Loucy (cell line): ENCODE measurements around the gene REC114.

Experiments
- H2AFZ ChIP-seq: fragments of 200-600 bp; sonication (generic); 2 replicates; pipeline ENCODE4 v1.6.0; 2016; ENCODE audit warnings: antibody characterized with exemption, mild to moderate bottlenecking, low read length, moderate library complexity
- H3F3A ChIP-seq: fragments of 200-600 bp; 2 replicates; pipeline ENCODE4 v1.6.0; 2016; ENCODE audit warnings: antibody characterized with exemption, low read depth, mild to moderate bottlenecking
- H3K27me3 ChIP-seq: fragments of 200-600 bp; sonication (generic); 2 replicates; pipeline ENCODE4 v1.6.1; 2014; ENCODE audit warnings: low read length, mild to moderate bottlenecking; ENCODE audit not compliant: insufficient read depth, poor library complexity, severe bottlenecking
- H3K36me3 ChIP-seq: fragments of 200-600 bp; sonication (generic); 2 replicates; pipeline ENCODE4 v1.6.1; 2016; ENCODE audit warnings: low read length; ENCODE audit not compliant: insufficient read depth
- H3K4me1 ChIP-seq: fragments of 200-600 bp; sonication (generic); 2 replicates; pipeline ENCODE4 v1.5.1; 2014; ENCODE audit warnings: low read length, mild to moderate bottlenecking; ENCODE audit not compliant: insufficient read depth, poor library complexity, severe bottlenecking
- H3K4me2 ChIP-seq: fragments of 200-600 bp; sonication (generic); 2 replicates; pipeline ENCODE4 v1.6.0; 2014; ENCODE audit warnings: antibody characterized with exemption, low read length, low read depth, mild to moderate bottlenecking; ENCODE audit not compliant: poor library complexity, severe bottlenecking
- H3K4me3 ChIP-seq: fragments of 200-600 bp; sonication (generic); 2 replicates; pipeline ENCODE4 v1.5.1; 2014; ENCODE audit warnings: low read length, mild to moderate bottlenecking, mixed read lengths; ENCODE audit not compliant: poor library complexity, severe bottlenecking
- H3K79me2 ChIP-seq: fragments of 200-600 bp; sonication (generic); 2 replicates; pipeline ENCODE4 v1.6.1; 2014; ENCODE audit warnings: low read length; ENCODE audit not compliant: insufficient read depth
- H3K9ac ChIP-seq: fragments of 200-600 bp; sonication (generic); 2 replicates; pipeline ENCODE4 v1.6.0; 2014; ENCODE audit warnings: mild to moderate bottlenecking, low read depth, low read length, moderate library complexity; ENCODE audit not compliant: poor library complexity, severe bottlenecking
- H3K9me2 ChIP-seq: fragments of 200-600 bp; sonication (generic); replicated peaks from 2 replicates; pipeline ENCODE4 v1.6.1; 2016; ENCODE audit warnings: low read depth, low read length, mixed read lengths
- H3K9me3 ChIP-seq: fragments of 200-600 bp; sonication (generic); 2 replicates; pipeline ENCODE4 v1.6.1; 2014; ENCODE audit warnings: mild to moderate bottlenecking, antibody characterized with exemption, low read length, low read depth; ENCODE audit not compliant: insufficient read depth
- H4K20me1 ChIP-seq: fragments of 200-600 bp; sonication (generic); 2 replicates; pipeline ENCODE4 v1.6.0; 2014; ENCODE audit warnings: antibody characterized with exemption, low read length, mild to moderate bottlenecking; ENCODE audit not compliant: insufficient read depth, poor library complexity, severe bottlenecking
- CTCF ChIP-seq: fragments of 200-600 bp; sonication (generic); conservative IDR thresholded peaks from 2 replicates; pipeline ENCODE4 v1.5.1; 2014; ENCODE audit warnings: mild to moderate bottlenecking, antibody characterized with exemption, low read length
- EZH2phosphoT487 ChIP-seq: fragments of 200-600 bp; IDR thresholded peaks from 2 replicates; pipeline ENCODE4 v1.6.1; 2018; ENCODE audit warnings: antibody characterized with exemption, mild to moderate bottlenecking, moderate library complexity, borderline replicate concordance

REC114 gene

DNA sequence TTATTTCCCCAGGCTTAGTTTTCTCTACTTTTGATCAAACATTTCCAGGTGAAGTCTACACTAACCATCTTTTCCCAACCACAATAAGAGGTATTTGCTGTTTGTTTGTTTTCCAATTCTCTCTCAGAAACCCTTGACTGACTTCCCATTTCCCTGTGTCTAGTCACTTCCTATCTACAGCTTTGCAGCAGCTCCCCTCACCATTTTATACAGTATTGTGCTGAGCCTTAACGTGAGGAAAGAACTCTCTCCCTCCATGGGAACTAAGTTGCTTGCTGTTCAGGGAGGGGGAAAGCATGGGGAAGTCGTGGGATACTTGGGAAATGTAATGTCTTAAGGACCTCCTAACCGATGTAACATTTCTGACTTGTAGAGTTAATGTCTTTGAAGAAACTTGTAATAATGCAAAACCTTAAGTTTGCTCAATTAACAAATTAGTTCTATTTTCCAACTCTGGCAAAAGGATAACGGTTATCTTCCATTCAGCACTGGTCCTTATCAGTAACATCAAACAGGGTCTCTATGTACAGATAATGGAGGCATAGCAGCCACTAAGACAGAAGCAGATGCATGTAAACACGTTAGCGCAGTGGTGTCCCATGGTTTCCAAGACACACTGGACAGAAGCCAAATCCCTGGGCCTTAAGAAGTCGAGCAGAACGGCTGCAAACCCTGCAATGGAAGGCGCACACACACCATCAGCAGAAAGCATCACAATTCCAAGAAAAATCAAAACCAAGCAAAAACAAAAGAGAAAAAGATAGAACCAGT, 150.5 kb downstream of the REC114 start:
- Histone ChIP-seq H4K20me1 (peaks cover 7% of the 10 kb centered on the region), H3K36me3 (peaks cover 35% of the 10 kb centered on the region; the same call in 1 of the 2 replicates), H3K79me2 (peaks cover 49% of the 10 kb centered on the region; the same call in 1 of the 2 replicates), H3K4me2 (no peak overlapping the region), H3K4me3 (no peak overlapping the region), H3K9me2 (no peaks in the 10 kb centered on the region), H3F3A (no peaks in the 10 kb centered on the region), H2AFZ (no peak overlapping the region), H3K9ac (no peak overlapping the region), H3K27me3 (no peaks in the 10 kb centered on the region), H3K4me1 (no peaks in the 10 kb centered on the region), H3K9me3 (no peaks in the 10 kb centered on the region)
- no peak for TF ChIP-seq CTCF
- TF ChIP-seq EZH2phosphoT487: no peak

GRCh38 chr15:73594109-73594508, 151.1 kb downstream of the REC114 start:
- Histone ChIP-seq H3K36me3 (peaks cover 28% of the 10 kb centered on the region; the same call in 1 of the 2 replicates), H3K4me2 (no peak overlapping the region), H3K9me3 (no peaks in the 10 kb centered on the region), H3K79me2 (peaks cover 55% of the 10 kb centered on the region; the same call in 1 of the 2 replicates), H3K4me1 (no peaks in the 10 kb centered on the region), H3K9ac (no peak overlapping the region), H3K4me3 (no peak overlapping the region), H2AFZ (no peak overlapping the region), H3F3A (no peaks in the 10 kb centered on the region), H3K27me3 (no peaks in the 10 kb centered on the region), H3K9me2 (no peaks in the 10 kb centered on the region), H4K20me1 (peaks cover 9% of the 10 kb centered on the region)
- no peak for TF ChIP-seq CTCF
- no peak for TF ChIP-seq EZH2phosphoT487

GRCh38 chr15:73596174-73596573, 153.2 kb downstream of the REC114 start:
- Histone ChIP-seq H3K36me3 (peaks cover 9% of the 10 kb centered on the region; the same call in 1 of the 2 replicates), H3K79me2 (peaks cover 72% of the 10 kb centered on the region), H3K9ac (no peak overlapping the region), H3K4me2 (no peak overlapping the region), H3K9me3 (no peaks in the 10 kb centered on the region), H3K4me1 (peaks cover under 1% of the 10 kb centered on the region), H4K20me1 (peaks cover 14% of the 10 kb centered on the region), H3K27me3 (no peaks in the 10 kb centered on the region), H3K9me2 (no peaks in the 10 kb centered on the region), H2AFZ (no peak overlapping the region), H3F3A (no peaks in the 10 kb centered on the region), H3K4me3 (no peak overlapping the region)
- TF ChIP-seq EZH2phosphoT487 (no peak), CTCF (no peak)
